ENCODE measurements around the gene C12orf75. TPM values are rescaled to one million over a fixed set of nuclear protein-coding genes. Genes with fewer than 3 reads are reported as not detected.
A peak's percentile ranks its signal among the peaks of the same experiment; 100 is the strongest.

The C12orf75 gene
- total and polyA plus RNA-seq, 10 of the 15 experiments (the other 5 are each of a cell fraction or from before 2014, with no cell fraction given): 40.7 to 411 (median 159) TPM

DNA sequence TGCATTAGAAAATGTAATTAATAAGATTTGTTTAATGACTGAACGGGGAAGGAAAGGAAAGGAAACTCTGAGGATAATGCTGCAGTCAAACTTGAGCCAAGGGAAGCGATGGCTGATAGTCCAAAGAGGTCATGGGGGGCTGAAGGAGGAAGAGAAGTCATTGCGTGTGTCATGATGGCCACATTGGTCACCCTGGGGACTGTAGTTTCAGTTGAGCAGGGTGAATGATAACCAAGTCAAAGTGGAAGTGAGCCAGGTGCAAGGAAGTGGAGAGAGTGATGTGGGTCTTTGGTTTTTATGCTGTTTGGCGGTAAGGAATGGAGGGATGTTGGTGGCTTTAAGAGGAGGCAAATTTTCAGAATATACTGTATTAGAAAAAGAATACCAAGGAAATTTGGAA is 21.6 kb downstream of the C12orf75 start (continued):
- TF ChIP-seq NFYA (IDR thresholded peaks at IDR 0.05; ENCODE audit: borderline replicate concordance, low read depth, low read length): no peak
- TF ChIP-seq SMAD5 (IDR thresholded peaks at IDR 0.05; ENCODE audit: low read depth): no peak
- TF ChIP-seq FOS (IDR thresholded peaks at IDR 0.05; ENCODE audit: borderline replicate concordance, extremely low read depth, insufficient read length): no peak
- TF ChIP-seq LARP7 (IDR thresholded peaks at IDR 0.05): no peak
- no peak for TF ChIP-seq ZNF24 (IDR thresholded peaks at IDR 0.05)
- TF ChIP-seq RBBP5 (conservative IDR thresholded peaks at IDR 0.05): no peak
- no peak for TF ChIP-seq CEBPB (IDR thresholded peaks at IDR 0.05; ENCODE audit: borderline replicate concordance in 1 of 2, low read depth in 2 of 2, low read length in 2 of 2)
- peak; percentile 85 for TF ChIP-seq EED (IDR thresholded peaks at IDR 0.05; ENCODE audit: low read depth)
- TF ChIP-seq SPI1 (IDR thresholded peaks at IDR 0.05; ENCODE audit: borderline replicate concordance, insufficient read depth, low read depth, low read length): peak; percentile 77; the same call in 1 of the 2 replicates
- TF ChIP-seq RB1 (IDR thresholded peaks at IDR 0.05; ENCODE audit: borderline replicate concordance): no peak
- peak; percentile 93 for TF ChIP-seq RUNX3 (IDR thresholded peaks at IDR 0.05; ENCODE audit: low read length)
- TF ChIP-seq SUPT20H (IDR thresholded peaks at IDR 0.05; ENCODE audit: borderline replicate concordance, control insufficient read depth, low read depth, low read length): no peak
- no peak for TF ChIP-seq KDM1A (IDR thresholded peaks at IDR 0.05; ENCODE audit: borderline replicate concordance)
- TF ChIP-seq, protein P1, sequence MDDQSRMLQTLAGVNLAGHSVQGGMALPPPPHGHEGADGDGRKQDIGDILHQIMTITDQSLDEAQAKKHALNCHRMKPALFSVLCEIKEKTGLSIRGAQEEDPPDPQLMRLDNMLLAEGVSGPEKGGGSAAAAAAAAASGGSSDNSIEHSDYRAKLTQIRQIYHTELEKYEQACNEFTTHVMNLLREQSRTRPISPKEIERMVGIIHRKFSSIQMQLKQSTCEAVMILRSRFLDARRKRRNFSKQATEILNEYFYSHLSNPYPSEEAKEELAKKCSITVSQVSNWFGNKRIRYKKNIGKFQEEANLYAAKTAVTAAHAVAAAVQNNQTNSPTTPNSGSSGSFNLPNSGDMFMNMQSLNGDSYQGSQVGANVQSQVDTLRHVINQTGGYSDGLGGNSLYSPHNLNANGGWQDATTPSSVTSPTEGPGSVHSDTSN (IDR thresholded peaks at IDR 0.05; ENCODE audit: insufficient replicate concordance, low read depth, low read length): no peak
- TF ChIP-seq EGR1 (IDR thresholded peaks at IDR 0.05; ENCODE audit: borderline replicate concordance in 1 of 2, low read depth in 2 of 2, low read length in 2 of 2): no peak
- TF ChIP-seq SUZ12 (IDR thresholded peaks at IDR 0.05; ENCODE audit: unreplicated experiment): no peak
- TF ChIP-seq MYC (IDR thresholded peaks at IDR 0.05; ENCODE audit: insufficient read depth, insufficient read length, insufficient replicate concordance, low read length, severe bottlenecking): no peak
- TF ChIP-seq, protein P2, sequence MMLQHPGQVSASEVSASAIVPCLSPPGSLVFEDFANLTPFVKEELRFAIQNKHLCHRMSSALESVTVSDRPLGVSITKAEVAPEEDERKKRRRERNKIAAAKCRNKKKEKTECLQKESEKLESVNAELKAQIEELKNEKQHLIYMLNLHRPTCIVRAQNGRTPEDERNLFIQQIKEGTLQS (IDR thresholded peaks at IDR 0.05; ENCODE audit: borderline replicate concordance, extremely low read depth, low read depth, low read length): no peak
- no peak for TF ChIP-seq SREBF2 (IDR thresholded peaks at IDR 0.05; ENCODE audit: low read length)
- TF ChIP-seq, protein P3, sequence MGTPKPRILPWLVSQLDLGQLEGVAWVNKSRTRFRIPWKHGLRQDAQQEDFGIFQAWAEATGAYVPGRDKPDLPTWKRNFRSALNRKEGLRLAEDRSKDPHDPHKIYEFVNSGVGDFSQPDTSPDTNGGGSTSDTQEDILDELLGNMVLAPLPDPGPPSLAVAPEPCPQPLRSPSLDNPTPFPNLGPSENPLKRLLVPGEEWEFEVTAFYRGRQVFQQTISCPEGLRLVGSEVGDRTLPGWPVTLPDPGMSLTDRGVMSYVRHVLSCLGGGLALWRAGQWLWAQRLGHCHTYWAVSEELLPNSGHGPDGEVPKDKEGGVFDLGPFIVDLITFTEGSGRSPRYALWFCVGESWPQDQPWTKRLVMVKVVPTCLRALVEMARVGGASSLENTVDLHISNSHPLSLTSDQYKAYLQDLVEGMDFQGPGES (IDR thresholded peaks at IDR 0.05): no peak
- TF ChIP-seq BMI1 (IDR thresholded peaks at IDR 0.05; ENCODE audit: borderline replicate concordance): no peak
- TF ChIP-seq NBN (IDR thresholded peaks at IDR 0.05): 0 out of 2 replicates have a peak, but pooled peaks have one; percentile 60
- no peak for TF ChIP-seq ZNF622 (IDR thresholded peaks at IDR 0.05)
- peak; percentile 79 to 86 for TF ChIP-seq IKZF2 (IDR thresholded peaks at IDR 0.05)
- no peak for TF ChIP-seq POLR2AphosphoS2 (IDR thresholded peaks at IDR 0.05; ENCODE audit: low read depth, low read length)
- no peak for TF ChIP-seq SIN3A (IDR thresholded peaks at IDR 0.05; ENCODE audit: low read depth, low read length)
- peak; percentile 61; the same call in 1 of the 2 replicates for TF ChIP-seq CREB1 (IDR thresholded peaks at IDR 0.05; ENCODE audit: low read depth)
- peak; percentile 14; the same call in 1 of the 2 replicates for TF ChIP-seq ATF7 (IDR thresholded peaks at IDR 0.05; ENCODE audit: low read depth)
- TF ChIP-seq, protein P4, sequence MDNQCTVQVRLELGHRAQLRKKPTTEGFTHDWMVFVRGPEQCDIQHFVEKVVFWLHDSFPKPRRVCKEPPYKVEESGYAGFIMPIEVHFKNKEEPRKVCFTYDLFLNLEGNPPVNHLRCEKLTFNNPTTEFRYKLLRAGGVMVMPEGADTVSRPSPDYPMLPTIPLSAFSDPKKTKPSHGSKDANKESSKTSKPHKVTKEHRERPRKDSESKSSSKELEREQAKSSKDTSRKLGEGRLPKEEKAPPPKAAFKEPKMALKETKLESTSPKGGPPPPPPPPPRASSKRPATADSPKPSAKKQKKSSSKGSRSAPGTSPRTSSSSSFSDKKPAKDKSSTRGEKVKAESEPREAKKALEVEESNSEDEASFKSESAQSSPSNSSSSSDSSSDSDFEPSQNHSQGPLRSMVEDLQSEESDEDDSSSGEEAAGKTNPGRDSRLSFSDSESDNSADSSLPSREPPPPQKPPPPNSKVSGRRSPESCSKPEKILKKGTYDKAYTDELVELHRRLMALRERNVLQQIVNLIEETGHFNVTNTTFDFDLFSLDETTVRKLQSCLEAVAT (IDR thresholded peaks at IDR 0.05): peak; percentile 68
- TF ChIP-seq EP300 (IDR thresholded peaks at IDR 0.05; ENCODE audit: borderline replicate concordance in 1 of 2, control insufficient read depth in 1 of 2, low read depth in 2 of 2, low read length in 2 of 2): peak; percentile 66 to 78; a peak in 3 of 4 replicates
